MV-4-11 (cell line): ENCODE measurements around the gene SPACA9.

Source experiments
- DNase-seq: peaks from one replicate; lab custom pipeline; 2025; lab: John Stamatoyannopoulos, UW

Gene SPACA9

GRCh38 chr9:132894862-132895835 lies 16.5 kb downstream of the SPACA9 start:
- DNase-seq, result no peak

DNA sequence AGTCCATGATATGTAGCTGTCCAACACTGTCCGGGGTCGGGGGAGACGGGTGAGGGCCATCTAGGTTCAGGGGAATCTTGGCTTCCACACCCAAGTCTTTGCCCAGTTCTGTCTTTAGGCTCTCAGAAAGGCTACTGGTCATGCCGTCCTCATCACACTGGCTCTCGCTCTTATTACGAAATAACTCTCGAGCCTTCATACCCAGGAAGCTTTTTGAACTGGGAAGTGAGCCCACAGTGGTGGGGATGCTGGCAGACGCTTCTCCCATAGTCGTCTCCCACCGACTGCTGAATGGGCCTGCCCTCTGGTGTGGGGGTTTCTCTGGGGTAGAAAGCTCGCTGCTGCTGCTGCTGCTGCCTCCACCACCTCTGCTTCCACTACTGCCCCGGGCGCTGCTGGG lies 17.6 kb downstream of the SPACA9 start:
- no peak for DNase-seq

DNA sequence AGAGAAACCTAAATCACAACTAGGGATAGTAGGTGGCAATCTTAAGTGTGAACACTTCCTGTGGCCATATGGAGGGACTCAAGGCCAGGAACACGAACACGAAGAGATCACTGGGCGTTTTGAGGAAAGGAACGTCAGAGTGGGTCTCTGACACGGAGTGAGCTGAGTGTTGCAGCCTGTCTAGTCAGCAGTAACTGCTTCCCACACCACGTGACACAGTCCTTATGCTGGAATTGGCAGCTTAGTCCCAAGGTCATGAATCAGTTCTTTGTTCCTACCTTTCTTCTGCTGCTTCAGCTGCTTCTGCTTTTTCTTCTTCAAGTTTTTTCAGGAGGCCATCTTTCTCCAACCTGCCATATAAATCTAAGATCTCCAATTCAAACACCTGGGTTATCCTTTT lies 18.2 kb downstream of the SPACA9 start:
- no peak for DNase-seq

DNA sequence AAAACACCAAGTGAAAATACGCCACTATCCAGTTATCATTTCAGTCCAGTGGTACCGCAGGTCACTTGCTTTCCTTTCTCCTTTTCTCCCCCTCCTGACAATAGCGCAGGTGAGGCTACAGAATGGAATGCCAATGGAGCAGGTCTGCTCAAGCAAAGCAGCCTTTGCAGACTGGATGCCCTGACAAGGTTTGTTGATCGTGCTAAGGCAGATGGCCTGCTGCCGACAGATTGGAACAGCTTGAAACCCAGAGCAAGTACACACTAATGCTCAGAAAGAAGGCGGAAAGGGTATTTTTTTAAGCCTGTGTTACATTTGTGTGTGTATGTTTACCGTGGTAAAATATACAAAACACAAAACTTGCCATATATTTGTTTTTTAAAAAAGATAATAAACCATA lies 19.4 kb downstream of the SPACA9 start:
- no peak for DNase-seq

- DNase-seq, result peak; percentile 70
These were observed 23.4 kb downstream of the SPACA9 start for GRCh38 chr9:132901858-132902831.

DNA sequence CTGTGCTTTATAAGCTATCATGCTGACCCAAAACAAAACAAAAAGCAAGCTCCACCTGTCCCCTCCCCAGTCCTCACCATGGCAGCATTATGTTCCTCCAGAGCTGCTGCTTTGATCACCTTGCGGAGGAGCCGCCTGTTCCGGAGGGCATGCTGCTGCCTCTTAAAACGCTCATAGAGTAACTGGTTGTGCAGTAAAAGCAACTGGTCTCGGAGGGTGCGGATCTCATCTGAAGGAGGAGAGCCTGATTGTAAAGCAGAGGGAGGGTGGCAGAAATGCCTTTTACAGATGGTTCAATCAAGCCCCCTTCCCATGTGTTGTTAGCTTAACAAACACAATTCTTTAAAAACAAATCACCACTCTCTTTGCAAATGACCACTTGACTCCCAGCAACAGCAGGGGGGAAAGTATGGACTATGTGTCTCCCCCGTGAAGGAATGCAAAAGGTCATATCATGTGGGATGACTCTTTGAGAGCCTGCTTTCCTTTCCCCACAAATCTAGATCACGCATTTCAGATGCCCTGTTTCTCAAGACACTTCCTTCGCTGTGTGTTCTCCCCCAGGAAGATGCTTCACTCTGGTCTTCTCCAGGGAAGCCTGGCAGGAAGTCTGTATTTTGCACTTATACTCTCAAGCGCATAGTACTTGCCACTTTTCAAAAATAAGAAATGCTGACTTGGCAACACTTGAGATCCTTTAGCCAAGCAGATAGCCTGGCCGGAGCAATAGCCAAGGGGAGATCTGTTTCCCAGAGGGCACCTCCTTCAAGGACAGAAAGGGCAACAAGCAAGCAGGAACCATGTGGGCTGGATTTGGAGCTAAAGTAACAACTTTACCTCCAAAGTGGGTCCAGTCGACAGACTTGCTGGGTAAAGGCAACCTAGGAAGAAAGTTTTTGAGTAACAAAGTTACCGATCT lies 25.1 kb downstream of the SPACA9 start:
- no peak for DNase-seq

DNA sequence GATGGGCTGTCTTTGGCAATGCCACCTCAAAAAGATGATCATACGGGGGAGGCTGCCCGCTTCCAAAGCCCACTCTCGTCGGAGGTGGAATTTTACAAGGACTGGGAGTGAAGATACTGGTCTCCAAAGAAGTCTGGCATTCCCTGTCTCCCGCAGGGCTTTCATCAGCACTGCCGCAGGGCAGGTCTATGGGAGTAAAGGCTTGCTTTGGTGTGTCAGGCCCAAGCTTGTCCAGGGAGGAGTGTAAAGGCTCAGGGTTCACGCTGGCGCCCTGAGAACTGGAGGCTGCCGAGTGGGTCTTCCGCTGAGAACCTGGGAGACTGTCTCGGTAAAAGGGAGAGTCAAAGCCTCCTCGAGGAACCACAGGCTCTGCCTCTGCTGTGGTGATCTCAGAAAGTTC lies 27.0 kb downstream of the SPACA9 start:
- no peak for DNase-seq

DNA sequence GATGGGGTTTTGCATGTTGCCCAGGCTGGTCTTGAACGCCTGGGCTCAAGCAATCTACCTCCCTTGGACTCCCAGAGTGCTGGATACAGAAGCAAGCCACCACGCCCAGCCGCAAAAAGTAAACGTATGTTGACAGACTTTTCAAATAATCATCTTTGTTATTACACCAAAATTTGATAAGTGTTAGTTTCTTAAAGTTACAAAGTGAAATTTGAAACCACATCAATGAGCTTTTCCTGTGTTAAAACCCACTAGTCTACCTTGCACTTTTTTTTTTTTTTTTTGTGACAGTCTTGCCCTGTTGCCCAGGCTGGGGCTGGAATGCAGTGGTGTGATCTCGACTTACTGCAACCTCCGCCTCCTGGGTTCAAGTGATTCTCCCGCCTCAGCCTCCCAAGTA lies 29.9 kb downstream of the SPACA9 start:
- DNase-seq, result no peak

DNA sequence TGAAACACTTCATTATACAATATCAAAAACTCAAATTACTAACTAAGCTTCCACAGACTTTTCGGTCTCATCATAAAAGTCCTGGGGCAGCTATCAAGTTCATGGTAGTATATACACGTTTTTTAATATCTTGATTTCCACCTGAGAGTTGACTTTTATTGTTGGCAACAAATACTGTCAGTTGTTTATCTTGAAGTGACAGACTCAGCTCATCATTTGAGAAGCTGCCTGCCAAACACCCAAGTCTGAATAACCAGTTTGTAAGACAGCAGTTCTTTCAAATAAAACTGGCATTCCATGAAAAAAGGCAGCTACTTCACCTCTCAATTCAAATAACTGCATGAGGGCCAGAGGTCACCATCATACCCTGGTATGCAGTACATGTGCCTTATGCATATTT lies 30.6 kb downstream of the SPACA9 start:
- DNase-seq, result no peak

DNA sequence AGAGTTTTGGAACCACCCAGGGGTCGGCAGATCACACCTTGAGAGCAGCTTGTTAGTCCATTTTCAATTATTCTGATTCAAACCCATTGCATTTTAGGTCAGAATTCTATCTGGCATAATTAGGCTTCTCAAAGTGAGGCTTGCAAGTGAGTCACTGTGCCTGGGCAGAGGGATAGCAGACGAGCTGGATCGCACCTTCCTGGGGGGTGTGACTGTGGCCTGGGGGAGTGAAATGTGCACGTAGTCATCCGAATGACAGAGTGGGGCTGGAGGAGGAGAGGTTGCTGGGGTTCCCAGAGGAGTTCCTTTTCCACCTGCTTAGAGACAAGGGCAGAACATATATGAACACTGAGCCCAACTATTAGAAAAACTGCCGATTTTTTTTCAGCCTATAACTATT lies 31.7 kb downstream of the SPACA9 start:
- no peak for DNase-seq

- DNase-seq, result no peak
These were observed 33.4 kb downstream of the SPACA9 start for GRCh38 chr9:132912131-132912530.

DNA sequence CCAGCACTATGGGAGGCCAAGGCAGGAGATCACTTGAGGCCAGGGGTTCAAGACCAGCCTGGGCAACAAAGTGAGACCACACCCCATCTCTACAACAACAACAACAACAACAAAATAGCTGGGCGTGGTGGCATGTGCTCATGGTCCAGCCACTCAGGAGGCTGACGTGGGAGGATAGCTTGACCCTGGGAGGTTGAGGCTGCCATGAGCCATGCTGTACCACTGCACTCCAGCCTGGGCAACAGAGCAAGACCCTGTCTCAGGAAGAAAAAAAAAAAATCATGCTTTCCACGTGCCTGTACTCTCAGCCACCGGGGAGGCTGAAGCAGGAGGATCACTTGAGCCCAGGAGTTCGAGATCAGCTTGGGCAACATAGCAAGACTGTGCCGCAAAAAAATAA lies 36.2 kb downstream of the SPACA9 start:
- DNase-seq, result no peak

GRCh38 chr9:132919614-132920268 lies 41.0 kb downstream of the SPACA9 start:
- DNase-seq, result no peak

DNA sequence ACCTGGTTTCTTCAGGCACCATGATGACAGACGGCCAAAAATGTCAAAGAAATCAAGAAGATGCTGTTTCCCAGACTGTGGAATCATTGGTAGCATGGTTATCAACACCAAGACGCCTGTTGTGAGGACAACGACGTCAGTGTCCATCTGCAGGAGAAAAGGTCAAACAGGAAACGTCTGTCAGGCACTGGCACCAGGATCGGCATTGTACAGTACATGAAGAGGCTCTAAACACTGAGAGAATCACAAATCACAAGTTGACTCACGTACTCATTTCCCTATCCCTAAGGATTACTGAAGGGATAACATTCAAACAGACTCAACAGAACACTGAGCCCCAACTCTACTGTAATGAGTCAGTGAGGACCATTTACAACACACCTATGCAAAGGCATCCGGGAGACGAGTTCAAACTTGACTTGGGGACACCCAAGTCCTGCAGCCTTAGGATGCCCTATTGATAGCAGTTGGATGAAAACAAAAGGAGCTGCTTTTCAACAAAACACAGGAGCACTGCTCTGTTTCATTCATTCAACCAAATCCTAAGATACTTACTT lies 44.7 kb downstream of the SPACA9 start:
- DNase-seq, result no peak

DNA sequence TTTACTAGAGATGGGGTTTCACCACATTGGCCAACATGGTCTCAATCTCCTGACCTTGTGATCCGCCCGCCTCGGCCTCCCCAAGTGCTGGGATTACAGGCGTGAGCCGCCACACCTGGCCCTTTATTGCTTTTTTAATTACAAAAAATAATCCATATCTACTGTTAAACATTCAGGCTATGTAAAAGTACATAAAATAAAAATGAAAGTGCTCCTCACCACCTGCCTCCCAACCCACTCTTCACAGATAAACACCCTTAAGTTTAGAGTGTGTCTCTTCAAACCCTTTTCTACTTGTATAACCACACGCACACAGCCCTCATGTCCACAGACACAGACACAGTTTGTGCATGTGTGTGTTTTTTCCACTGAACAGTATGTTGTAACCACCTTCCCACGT lies 49.0 kb downstream of the SPACA9 start:
- DNase-seq, result no peak

- DNase-seq, result no peak
These were observed 52.6 kb downstream of the SPACA9 start for GRCh38 chr9:132931178-132931735.

- no peak for DNase-seq
These were observed 56.3 kb downstream of the SPACA9 start for GRCh38 chr9:132935026-132935425.

DNA sequence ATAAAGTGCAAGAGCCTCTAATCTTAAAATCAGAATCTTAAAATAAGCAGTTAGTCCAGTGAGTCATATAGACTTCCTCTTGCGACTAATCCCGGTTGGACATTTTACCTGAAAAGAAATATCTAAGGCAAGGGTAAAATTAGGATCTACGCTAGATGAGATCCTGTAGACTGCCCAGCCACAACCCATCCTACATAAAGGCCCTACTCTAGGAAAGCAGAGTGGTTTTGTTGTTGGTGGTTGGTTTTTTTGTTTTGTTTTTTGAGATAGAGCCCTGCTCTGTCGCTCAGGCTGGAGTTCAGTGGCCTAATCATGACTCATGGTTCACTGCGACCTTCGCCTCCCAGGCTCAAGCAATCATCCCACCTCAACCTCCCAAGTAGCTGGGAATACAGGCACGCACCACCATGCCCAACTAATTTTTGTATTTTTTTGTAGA lies 58.8 kb downstream of the SPACA9 start:
- DNase-seq, result no peak

- DNase-seq, result no peak
These were observed 60.5 kb downstream of the SPACA9 start for GRCh38 chr9:132939169-132939568.
